CD8-positive, alpha-beta memory T cell (primary cell): ENCODE data around the gene CDS2. TPM values are rescaled to one million over a fixed set of nuclear protein-coding genes. Genes with fewer than 3 reads are reported as not detected.

Source experiments
- CTCF ChIA-PET: fragments of 350-600 bp; sonication (Branson Sonifier 250); formaldehyde crosslinking; loops from one replicate; lab custom pipeline; 2021; ENCODE audit warnings: antibody characterized with exemption; lab: Charles Lee
- POLR2A ChIA-PET: fragments of 350-600 bp; sonication (Branson Sonifier 250); formaldehyde crosslinking; loops from one replicate; lab custom pipeline; 2021; ENCODE audit warnings: antibody characterized with exemption; lab: Charles Lee
- DNase-seq, 5 donors: peaks; one replicate each; pipeline versions ENCODE4 v3.0.0 to v3.0.0-alpha.2; 2020 to 2022; ENCODE audit warnings: mixed read lengths in 1 of 5
- H3K27ac ChIP-seq: one replicate; pipeline ENCODE4 v1.7.0; 2013; ENCODE audit warnings: low read depth, mild to moderate bottlenecking, low read length, moderate library complexity
- H3K27me3 ChIP-seq: 2 replicates; pipeline ENCODE4 v1.7.0; 2013; ENCODE audit warnings: low read length, mild to moderate bottlenecking; ENCODE audit not compliant: insufficient read depth, poor library complexity, severe bottlenecking
- H3K36me3 ChIP-seq: 2 replicates; pipeline ENCODE4 v1.7.0; 2013; ENCODE audit warnings: mild to moderate bottlenecking, low read length, moderate library complexity; ENCODE audit not compliant: insufficient read depth
- H3K4me1 ChIP-seq: 2 replicates; pipeline ENCODE4 v1.7.0; 2013; ENCODE audit warnings: mild to moderate bottlenecking, low read length, moderate library complexity; ENCODE audit not compliant: insufficient read depth
- H3K4me3 ChIP-seq: 2 replicates; pipeline ENCODE4 v1.7.0; 2013; ENCODE audit warnings: mild to moderate bottlenecking, low read length
- H3K9me3 ChIP-seq: 2 replicates; pipeline ENCODE4 v1.7.0; 2013; ENCODE audit warnings: mild to moderate bottlenecking, low read length
- H3K27ac Mint-ChIP-seq, 8 donors: one replicate each; pipeline ENCODE4 v1.8.0; 2020 to 2021; ENCODE audit warnings: mixed read lengths in 8 of 8, mild to moderate bottlenecking in 6 of 8, inconsistent platforms in 3 of 8, moderate library complexity in 3 of 8
- H3K27me3 Mint-ChIP-seq, 2 donors: one replicate each; pipeline ENCODE4 v1.8.0; 2020 to 2021; ENCODE audit warnings: mixed read lengths in 2 of 2, mild to moderate bottlenecking in 1 of 2, moderate library complexity in 1 of 2
- H3K36me3 Mint-ChIP-seq, 3 donors: one replicate each; pipeline ENCODE4 v1.8.0; 2020 to 2021; ENCODE audit warnings: mixed read lengths in 3 of 3, inconsistent platforms in 1 of 3, mild to moderate bottlenecking in 1 of 3
- H3K4me1 Mint-ChIP-seq, 3 donors: one replicate each; pipeline ENCODE4 v1.8.0; 2020 to 2021; ENCODE audit warnings: mixed read lengths in 3 of 3, inconsistent platforms in 1 of 3, mild to moderate bottlenecking in 1 of 3
- H3K4me3 Mint-ChIP-seq, 7 donors: one replicate each; pipeline ENCODE4 v1.8.0; 2020 to 2021; ENCODE audit warnings: mixed read lengths in 7 of 7, mild to moderate bottlenecking in 6 of 7, moderate library complexity in 4 of 7, inconsistent platforms in 2 of 7
- H3K9me3 Mint-ChIP-seq, 5 donors: one replicate each; pipeline ENCODE4 v1.8.0; 2020 to 2022; ENCODE audit warnings: mixed read lengths in 5 of 5, mild to moderate bottlenecking in 3 of 5, moderate library complexity in 2 of 5, inconsistent platforms in 1 of 5
- polyA plus RNA-seq: library from polyadenylated mRNA; unstranded; fragments of 300-500 nt; fragmentation: Illumina TruSeq; gene quantifications from one replicate; pipeline ENCODE4 v1.2.3, GENCODE V29; 2021
- total RNA-seq, 2 experiments: library from RNA; stranded (reverse); gene quantifications; one replicate each; pipeline ENCODE4 v1.2.3, GENCODE V29; 2021

CDS2 gene
- total and polyA plus RNA-seq, 3 experiments from 2014 or later = 48.3 to 57.3 (median 55.3) TPM

DNA sequence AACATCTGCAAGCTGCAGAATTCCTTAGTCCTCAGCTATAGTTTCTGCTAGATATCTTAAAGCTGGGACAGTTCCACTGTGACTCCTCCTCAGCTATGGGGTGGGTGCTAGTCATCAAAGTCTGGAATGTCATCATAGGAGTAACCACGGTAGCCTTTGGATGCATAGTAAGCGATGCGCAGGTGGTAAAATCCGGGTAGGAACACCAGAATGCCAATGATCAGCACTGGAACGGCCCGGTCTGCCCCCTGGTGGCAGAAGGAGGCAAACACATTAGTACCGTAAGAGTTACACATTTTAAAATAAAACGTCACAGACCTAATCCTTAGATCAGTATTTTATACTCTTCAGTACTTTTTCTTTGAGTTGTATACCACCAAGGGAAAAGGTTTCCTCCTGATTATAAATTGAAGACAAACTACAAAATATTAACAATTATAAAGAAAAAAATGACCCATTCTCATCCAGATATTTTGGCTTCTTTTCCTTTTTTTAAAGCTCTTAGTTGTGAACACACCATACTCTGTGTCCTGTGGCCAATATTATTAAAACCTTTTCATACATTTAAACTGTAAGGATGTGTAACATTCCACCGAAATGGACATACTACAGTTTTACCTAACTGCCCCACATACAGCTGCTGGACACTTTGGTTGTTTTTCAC, 26.0 kb upstream of the CDS2 start:
- H3K9me3 ChIP-seq = no peaks in the 10 kb centered on the region
- Mint-ChIP-seq H3K27ac (peak overlapping the region in 6 of 8 donors; percentile 12 to 87 (median 73)), H3K4me3 (no peak overlapping the region), H3K4me1 (peaks cover 10 to 22% (median 22%) of the 10 kb centered on the region in 3 donors), H3K36me3 (peaks cover 16 to 78% (median 24%) of the 10 kb centered on the region in 3 donors), H3K27me3 (no peaks in the 10 kb centered on the region), H3K9me3 (no peaks in the 10 kb centered on the region)
- H3K4me1 ChIP-seq = peaks cover 11% of the 10 kb centered on the region
- no peak overlapping the region for H3K27ac ChIP-seq
- ChIA-PET POLR2A (interaction anchor here (0.7 to 1.5 kb wide), 2 partner anchors 25 to 44 kb away, joined by 3 to 4 read pairs; no protein-coding TSS in a partner anchor), CTCF (interaction anchor here (0.7 to 8.0 kb wide), 26 partner anchors 9 to 361 kb away, joined by 3 to 62 read pairs (median 4); partner anchors contain the start of gene SLC23A2)
- DNase-seq = peak; percentile 53 to 81 (median 68)
- H3K36me3 ChIP-seq = peaks cover 26% of the 10 kb centered on the region
- H3K4me3 ChIP-seq = no peak overlapping the region
- H3K27me3 ChIP-seq = no peaks in the 10 kb centered on the region

GRCh38 chr20:5104479-5104878, 22.3 kb upstream of the CDS2 start:
- no peak for DNase-seq
- no peak overlapping the region for H3K4me3 ChIP-seq
- H3K36me3 Mint-ChIP-seq = peaks cover 12 to 76% (median 20%) of the 10 kb centered on the region in 3 donors
- POLR2A ChIA-PET = no interaction called here
- H3K9me3 ChIP-seq = no peaks in the 10 kb centered on the region
- H3K4me1 ChIP-seq = peaks cover 11% of the 10 kb centered on the region
- no peaks in the 10 kb centered on the region for H3K27me3 Mint-ChIP-seq
- H3K9me3 Mint-ChIP-seq = no peaks in the 10 kb centered on the region
- no peak overlapping the region for H3K27ac ChIP-seq
- CTCF ChIA-PET = interaction anchor here (1.7 kb wide), 1 partner anchor 13 kb away, joined by 3 read pairs; no protein-coding TSS in a partner anchor
- H3K4me1 Mint-ChIP-seq = peaks cover 10 to 22% (median 22%) of the 10 kb centered on the region in 3 donors
- no peaks in the 10 kb centered on the region for H3K27me3 ChIP-seq
- peaks cover 38% of the 10 kb centered on the region for H3K36me3 ChIP-seq
- H3K27ac Mint-ChIP-seq = no peak overlapping the region
- no peak overlapping the region for H3K4me3 Mint-ChIP-seq

- Histone ChIP-seq H3K4me3 (no peak overlapping the region), H3K36me3 (peaks cover 25% of the 10 kb centered on the region), H3K9me3 (no peaks in the 10 kb centered on the region), H3K27me3 (no peaks in the 10 kb centered on the region), H3K4me1 (peaks cover 15% of the 10 kb centered on the region), H3K27ac (no peak overlapping the region)
- no peak for DNase-seq
- ChIA-PET CTCF (no interaction called here), POLR2A (no interaction called here)
- peaks cover 4 to 64% (median 6%) of the 10 kb centered on the region in 3 donors for H3K36me3 Mint-ChIP-seq
- no peaks in the 10 kb centered on the region for H3K9me3 Mint-ChIP-seq
- peak overlapping the region in 1 of 7 donors; percentile 41 for H3K4me3 Mint-ChIP-seq
- H3K27me3 Mint-ChIP-seq = no peaks in the 10 kb centered on the region
- peak overlapping the region in 4 of 8 donors; percentile 1 to 80 (median 50) for H3K27ac Mint-ChIP-seq
- H3K4me1 Mint-ChIP-seq = peaks cover 15 to 26% (median 15%) of the 10 kb centered on the region in 3 donors
Measured at GRCh38 chr20:5109276-5109675, 17.5 kb upstream of the CDS2 start.

DNA sequence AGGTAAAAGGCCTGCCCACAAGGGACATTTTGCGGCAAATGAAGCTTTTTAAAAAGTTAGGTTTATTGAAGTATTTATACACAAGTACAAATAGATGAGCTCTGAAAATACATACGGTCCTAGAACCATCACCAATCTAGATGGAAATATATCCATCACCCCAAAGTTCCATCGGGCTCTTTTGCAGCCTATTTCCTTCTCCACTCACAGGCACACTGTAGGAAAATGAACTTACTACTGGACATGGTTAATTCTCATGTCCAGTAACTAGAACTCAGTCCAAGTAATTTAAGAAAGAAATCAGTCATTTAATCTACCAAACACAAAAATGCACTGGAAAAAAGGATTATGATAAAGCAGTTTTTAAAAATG, 13.2 kb upstream of the CDS2 start:
- peak overlapping the region; percentile 92 to 99 (median 96) for H3K27ac Mint-ChIP-seq
- peaks cover 45% of the 10 kb centered on the region for H3K36me3 ChIP-seq
- H3K4me1 ChIP-seq = peaks cover 29% of the 10 kb centered on the region
- H3K9me3 ChIP-seq = no peaks in the 10 kb centered on the region
- no peaks in the 10 kb centered on the region for H3K9me3 Mint-ChIP-seq
- peaks cover 21 to 46% (median 29%) of the 10 kb centered on the region in 3 donors for H3K4me1 Mint-ChIP-seq
- no peaks in the 10 kb centered on the region for H3K27me3 Mint-ChIP-seq
- ChIA-PET POLR2A (no interaction called here), CTCF (no interaction called here)
- H3K4me3 ChIP-seq = peak overlapping the region; percentile 74
- peak overlapping the region; percentile 77 for H3K27ac ChIP-seq
- H3K36me3 Mint-ChIP-seq = peaks cover 5 to 76% (median 11%) of the 10 kb centered on the region in 3 donors
- H3K4me3 Mint-ChIP-seq = peak overlapping the region; percentile 85 to 97 (median 93)
- H3K27me3 ChIP-seq = no peaks in the 10 kb centered on the region
- no peak for DNase-seq

- Mint-ChIP-seq H3K9me3 (no peaks in the 10 kb centered on the region), H3K4me1 (peaks cover 26 to 51% (median 34%) of the 10 kb centered on the region in 3 donors)
- POLR2A ChIA-PET = no interaction called here
Measured at GRCh38 chr20:5114403-5114802, 12.4 kb upstream of the CDS2 start.

GRCh38 chr20:5116875-5117274, 9.9 kb upstream of the CDS2 start:
- peaks cover 37 to 57% (median 45%) of the 10 kb centered on the region in 3 donors for H3K4me1 Mint-ChIP-seq
- Histone ChIP-seq H3K9me3 (no peaks in the 10 kb centered on the region), H3K27ac (no peak overlapping the region), H3K4me3 (no peak overlapping the region), H3K36me3 (peaks cover 26% of the 10 kb centered on the region), H3K4me1 (peaks cover 36% of the 10 kb centered on the region), H3K27me3 (no peaks in the 10 kb centered on the region)
- ChIA-PET POLR2A (interaction anchor here (0.5 to 2.2 kb wide), 3 partner anchors 10 to 96 kb away, joined by 3 to 11 read pairs (median 7); partner anchors contain the start of gene CDS2), CTCF (interaction anchor here (0.8 to 2.5 kb wide), 3 partner anchors 37 to 75 kb away, joined by 3 to 8 read pairs (median 4); no protein-coding TSS in a partner anchor)
- no peak for DNase-seq
- H3K9me3 Mint-ChIP-seq = no peaks in the 10 kb centered on the region
- peak overlapping the region in 1 of 7 donors; percentile 91 for H3K4me3 Mint-ChIP-seq
- H3K36me3 Mint-ChIP-seq = peaks cover 4 to 63% (median 11%) of the 10 kb centered on the region in 3 donors
- H3K27ac Mint-ChIP-seq = peak overlapping the region in 1 of 8 donors; percentile 33
- H3K27me3 Mint-ChIP-seq = no peaks in the 10 kb centered on the region

More at GRCh38 chr20:5114403-5114802, 12.4 kb upstream of the CDS2 start:
- no peaks in the 10 kb centered on the region for H3K27me3 ChIP-seq
- CTCF ChIA-PET = interaction anchor here (1.2 kb wide), 1 partner anchor 33 kb away, joined by 4 read pairs; no protein-coding TSS in a partner anchor
- H3K4me1 ChIP-seq = peaks cover 34% of the 10 kb centered on the region
- Mint-ChIP-seq H3K4me3 (peak overlapping the region in 6 of 7 donors; percentile 12 to 85 (median 38)), H3K27ac (peak overlapping the region in 7 of 8 donors; percentile 37 to 92 (median 73)), H3K27me3 (no peaks in the 10 kb centered on the region), H3K36me3 (peaks cover 4 to 70% (median 11%) of the 10 kb centered on the region in 3 donors)
- DNase-seq = no peak
- no peak overlapping the region for H3K27ac ChIP-seq
- no peak overlapping the region for H3K4me3 ChIP-seq
- H3K9me3 ChIP-seq = no peaks in the 10 kb centered on the region
- H3K36me3 ChIP-seq = peaks cover 37% of the 10 kb centered on the region

GRCh38 chr20:5118220-5119142, 8.3 kb upstream of the CDS2 start:
- H3K27me3 ChIP-seq = no peaks in the 10 kb centered on the region
- no peak for DNase-seq
- H3K4me1 ChIP-seq = peaks cover 27% of the 10 kb centered on the region
- CTCF ChIA-PET = interaction anchor here (1.2 to 2.6 kb wide), 2 partner anchors 74 to 104 kb away, joined by 3 to 15 read pairs; no protein-coding TSS in a partner anchor
- Mint-ChIP-seq H3K27ac (peak overlapping the region; percentile 68 to 97 (median 74)), H3K4me3 (peak overlapping the region; percentile 91 to 98 (median 95)), H3K27me3 (no peaks in the 10 kb centered on the region), H3K4me1 (peaks cover 29 to 44% (median 33%) of the 10 kb centered on the region in 3 donors), H3K36me3 (peaks cover 4 to 52% (median 14%) of the 10 kb centered on the region in 3 donors), H3K9me3 (no peaks in the 10 kb centered on the region)
- H3K27ac ChIP-seq = peak overlapping the region; percentile 90
- no peaks in the 10 kb centered on the region for H3K9me3 ChIP-seq
- peaks cover 26% of the 10 kb centered on the region for H3K36me3 ChIP-seq
- POLR2A ChIA-PET = interaction anchor here (0.6 to 1.4 kb wide), 2 partner anchors 9 to 334 kb away, joined by 3 to 10 read pairs; partner anchors contain the start of gene CDS2
- peak overlapping the region; percentile 99 for H3K4me3 ChIP-seq
